Upper lobe of right lung (tissue), 1 donor: ENCODE data around the gene RPS5. TPM values are rescaled to one million over a fixed set of nuclear protein-coding genes. Genes with fewer than 3 reads are reported as not detected.
A peak's percentile ranks its signal among the peaks of the same experiment; 100 is the strongest.

Experiments
- ATAC-seq: fragments of 200-7000 bp; cut with Tn5 transposase; one replicate; pipeline ENCODE4 v1.9.1; 2020; ENCODE audit warnings: mild to moderate bottlenecking, moderate library complexity
- DNase-seq: peaks from one replicate; pipeline ENCODE4 v3.0.0-alpha.2; 2020
- H3K27ac ChIP-seq: fragments of 200-600 bp; one replicate; pipeline ENCODE4 v1.8.0; 2022
- H3K27me3 ChIP-seq: fragments of 200-600 bp; one replicate; pipeline ENCODE4 v1.8.0; 2022; ENCODE audit warnings: mild to moderate bottlenecking
- H3K36me3 ChIP-seq: fragments of 200-600 bp; one replicate; pipeline ENCODE4 v1.8.0; 2022
- H3K4me1 ChIP-seq: fragments of 200-600 bp; one replicate; pipeline ENCODE4 v1.8.0; 2022
- H3K4me3 ChIP-seq: fragments of 200-600 bp; one replicate; pipeline ENCODE4 v1.8.0; 2022; ENCODE audit warnings: mild to moderate bottlenecking
- H3K9me3 ChIP-seq: fragments of 200-600 bp; one replicate; pipeline ENCODE4 v1.8.0; 2022
- intact Hi-C: fragments of 100-400 bp; cut with DNase I; formaldehyde crosslinking; loops from one replicate; pipeline ENCODE4 v1.11.0; 2022
- total RNA-seq: library from RNA; stranded (reverse); fragmentation: NEBNext Ultra II Directional; extraction: Animal tissue kit (Norgen Biotek cat#: 25700); gene quantifications from one replicate; pipeline ENCODE4 v1.2.1, GENCODE V29; 2021
- TF ChIP-seq, protein P1 (sequence below): fragments of 200-600 bp; IDR thresholded peaks from one replicate; pipeline ENCODE4 v1.8.0; 2022; ENCODE audit warnings: antibody characterized with exemption
- donor health status: DM: no; HTN: yes; CAD: no; lungs with severe emphysema.

Gene RPS5
- total RNA-seq, 1 donor from 2014 or later, result 721 TPM

DNA sequence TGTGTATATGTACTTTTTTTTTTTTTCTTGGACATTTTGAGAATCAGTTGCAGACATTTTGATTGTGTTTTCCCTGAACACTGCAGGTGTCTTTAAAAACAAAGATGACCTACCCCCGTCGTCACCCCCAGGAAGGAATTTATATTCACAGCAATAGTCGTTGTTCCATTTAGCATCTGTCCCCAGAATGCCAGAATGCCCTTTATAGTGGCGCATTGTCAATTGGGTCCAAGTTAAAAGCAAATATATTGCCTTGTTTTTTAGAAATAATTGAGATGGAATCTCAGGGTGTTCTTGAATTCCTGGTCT is 6.6 kb downstream of the RPS5 start:
- Histone ChIP-seq H3K4me1 (peaks cover 4% of the 10 kb centered on the region), H3K27ac (no peak overlapping the region), H3K9me3 (no peaks in the 10 kb centered on the region), H3K27me3 (peaks cover 11% of the 10 kb centered on the region), H3K36me3 (peaks cover 66% of the 10 kb centered on the region), H3K4me3 (no peak overlapping the region)
- intact Hi-C loops, result no loop called here
- ATAC-seq, result no peak
- TF ChIP-seq, protein P1, sequence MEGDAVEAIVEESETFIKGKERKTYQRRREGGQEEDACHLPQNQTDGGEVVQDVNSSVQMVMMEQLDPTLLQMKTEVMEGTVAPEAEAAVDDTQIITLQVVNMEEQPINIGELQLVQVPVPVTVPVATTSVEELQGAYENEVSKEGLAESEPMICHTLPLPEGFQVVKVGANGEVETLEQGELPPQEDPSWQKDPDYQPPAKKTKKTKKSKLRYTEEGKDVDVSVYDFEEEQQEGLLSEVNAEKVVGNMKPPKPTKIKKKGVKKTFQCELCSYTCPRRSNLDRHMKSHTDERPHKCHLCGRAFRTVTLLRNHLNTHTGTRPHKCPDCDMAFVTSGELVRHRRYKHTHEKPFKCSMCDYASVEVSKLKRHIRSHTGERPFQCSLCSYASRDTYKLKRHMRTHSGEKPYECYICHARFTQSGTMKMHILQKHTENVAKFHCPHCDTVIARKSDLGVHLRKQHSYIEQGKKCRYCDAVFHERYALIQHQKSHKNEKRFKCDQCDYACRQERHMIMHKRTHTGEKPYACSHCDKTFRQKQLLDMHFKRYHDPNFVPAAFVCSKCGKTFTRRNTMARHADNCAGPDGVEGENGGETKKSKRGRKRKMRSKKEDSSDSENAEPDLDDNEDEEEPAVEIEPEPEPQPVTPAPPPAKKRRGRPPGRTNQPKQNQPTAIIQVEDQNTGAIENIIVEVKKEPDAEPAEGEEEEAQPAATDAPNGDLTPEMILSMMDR, result no peak
- no peak for DNase-seq

DNA sequence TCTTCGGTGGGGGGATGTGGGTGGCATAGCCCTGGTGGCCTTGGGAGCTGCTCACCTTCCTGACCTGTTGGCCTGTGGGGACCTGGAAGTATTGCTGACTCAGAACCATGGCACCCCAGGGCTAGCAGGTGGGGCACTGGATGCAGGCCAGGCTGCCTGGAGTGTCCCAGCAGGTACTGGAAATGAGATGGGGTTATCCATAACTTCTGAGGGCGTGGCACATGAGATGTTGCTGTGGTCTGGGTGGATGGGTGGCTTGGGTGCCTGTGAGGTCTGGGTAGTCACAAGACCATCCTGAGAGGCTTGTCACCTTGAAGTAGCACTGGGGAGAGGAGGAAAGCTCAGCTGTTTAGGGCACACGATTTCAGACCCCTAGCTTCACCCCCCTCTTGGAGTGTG is 7.8 kb downstream of the RPS5 start:
- intact Hi-C loops, result no loop called here
- no peak overlapping the region for H3K27ac ChIP-seq
- H3K4me1 ChIP-seq, result peaks cover 4% of the 10 kb centered on the region
- peak; percentile 12 for ATAC-seq
- H3K36me3 ChIP-seq, result peaks cover 55% of the 10 kb centered on the region
- TF ChIP-seq, protein P1, result no peak
- no peaks in the 10 kb centered on the region for H3K9me3 ChIP-seq
- peaks cover 11% of the 10 kb centered on the region for H3K27me3 ChIP-seq
- H3K4me3 ChIP-seq, result no peak overlapping the region
- DNase-seq, result no peak

DNA sequence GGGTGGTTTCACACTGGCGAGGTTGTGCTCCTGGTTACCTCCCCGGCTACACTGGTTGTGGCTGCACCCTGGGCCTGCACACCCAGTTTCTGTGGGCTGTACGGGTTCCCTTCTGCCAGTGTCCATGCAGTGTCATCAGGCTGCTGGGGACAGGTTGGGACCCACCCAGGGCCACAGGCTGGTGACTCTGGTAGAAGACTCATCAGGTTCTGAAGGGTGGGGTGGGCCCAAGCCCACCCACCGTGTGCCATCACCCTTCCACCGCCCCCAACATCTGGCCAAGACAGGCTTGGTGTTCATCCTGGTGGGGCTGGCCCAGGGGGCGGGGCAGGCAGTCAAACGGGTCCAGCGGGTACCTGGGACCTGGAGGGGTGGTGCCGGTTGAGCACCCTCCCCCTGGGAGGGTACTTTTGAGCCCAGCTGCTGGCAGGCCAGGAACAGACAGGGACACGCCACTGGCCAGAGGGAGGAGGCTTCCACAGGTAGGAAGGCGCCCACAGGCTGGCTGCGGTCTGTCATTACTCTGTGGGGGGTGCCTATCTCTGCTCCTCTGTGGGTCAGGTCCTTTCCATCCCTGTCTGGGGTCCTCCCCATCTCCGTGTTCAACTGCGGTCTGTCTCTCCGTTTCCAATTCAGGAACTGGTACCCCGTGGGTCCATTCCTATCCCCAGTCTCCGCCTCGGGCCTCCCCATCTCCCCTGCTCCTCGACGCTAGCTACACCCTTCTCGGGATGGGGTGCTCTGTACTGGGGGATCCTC is 8.3 kb downstream of the RPS5 start, which contains the start of gene RNF225:
TSS of gene RNF225 (plus strand) at position 437 of the 759 bp plus-strand sequence. CDS start 434 bp downstream, outside the sequence.
- no peaks in the 10 kb centered on the region for H3K9me3 ChIP-seq
- peaks cover 8% of the 10 kb centered on the region for H3K4me1 ChIP-seq
- intact Hi-C loops, result no loop called here
- no peak within 1 kb of the TSS for H3K4me3 ChIP-seq
- peak; percentile 75 for DNase-seq
- H3K27me3 ChIP-seq, result peaks cover 11% of the 10 kb centered on the region
- TF ChIP-seq, protein P1, result no peak
- peak; percentile 53 for ATAC-seq
- no peak within 1 kb of the TSS for H3K27ac ChIP-seq
- H3K36me3 ChIP-seq, result peaks cover 50% of the 10 kb centered on the region

DNA sequence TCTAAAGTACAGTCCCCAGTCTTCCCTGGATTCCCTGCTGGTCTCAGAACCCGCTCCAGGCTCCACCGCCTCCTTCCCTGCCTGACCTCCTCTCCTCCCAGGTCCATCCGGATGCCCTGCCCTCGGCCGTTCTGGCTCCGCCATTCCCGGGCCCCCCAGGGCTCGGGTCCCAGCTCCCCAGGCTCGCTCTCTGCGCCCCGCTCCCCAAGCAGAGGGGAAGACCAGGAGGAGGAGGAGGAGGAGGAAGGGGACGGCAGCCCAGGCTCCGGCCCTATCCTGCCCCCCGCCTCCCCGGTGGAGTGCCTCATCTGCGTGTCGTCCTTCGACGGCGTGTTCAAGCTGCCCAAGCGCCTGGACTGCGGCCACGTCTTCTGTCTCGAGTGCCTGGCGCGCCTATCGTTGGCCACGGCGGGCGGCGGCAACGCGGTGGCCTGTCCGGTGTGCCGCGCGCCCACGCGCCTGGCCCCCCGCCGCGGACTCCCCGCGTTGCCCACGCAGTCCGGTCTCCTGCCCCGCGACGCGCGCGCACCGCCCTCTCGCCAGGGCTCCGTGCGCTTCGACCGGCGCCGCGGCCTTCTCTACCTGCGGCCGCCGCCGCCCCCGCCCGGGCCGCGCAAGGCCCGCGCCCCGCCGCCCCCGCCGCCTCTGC is 9.0 kb downstream of the RPS5 start:
- Histone ChIP-seq H3K27ac (no peak overlapping the region), H3K27me3 (peaks cover 11% of the 10 kb centered on the region), H3K9me3 (no peaks in the 10 kb centered on the region), H3K4me1 (peaks cover 14% of the 10 kb centered on the region), H3K4me3 (no peak overlapping the region), H3K36me3 (peaks cover 42% of the 10 kb centered on the region)
- intact Hi-C loops, result no loop called here
- TF ChIP-seq, protein P1, result no peak
- DNase-seq, result peak; percentile 69
- peak; percentile 2 for ATAC-seq

DNA sequence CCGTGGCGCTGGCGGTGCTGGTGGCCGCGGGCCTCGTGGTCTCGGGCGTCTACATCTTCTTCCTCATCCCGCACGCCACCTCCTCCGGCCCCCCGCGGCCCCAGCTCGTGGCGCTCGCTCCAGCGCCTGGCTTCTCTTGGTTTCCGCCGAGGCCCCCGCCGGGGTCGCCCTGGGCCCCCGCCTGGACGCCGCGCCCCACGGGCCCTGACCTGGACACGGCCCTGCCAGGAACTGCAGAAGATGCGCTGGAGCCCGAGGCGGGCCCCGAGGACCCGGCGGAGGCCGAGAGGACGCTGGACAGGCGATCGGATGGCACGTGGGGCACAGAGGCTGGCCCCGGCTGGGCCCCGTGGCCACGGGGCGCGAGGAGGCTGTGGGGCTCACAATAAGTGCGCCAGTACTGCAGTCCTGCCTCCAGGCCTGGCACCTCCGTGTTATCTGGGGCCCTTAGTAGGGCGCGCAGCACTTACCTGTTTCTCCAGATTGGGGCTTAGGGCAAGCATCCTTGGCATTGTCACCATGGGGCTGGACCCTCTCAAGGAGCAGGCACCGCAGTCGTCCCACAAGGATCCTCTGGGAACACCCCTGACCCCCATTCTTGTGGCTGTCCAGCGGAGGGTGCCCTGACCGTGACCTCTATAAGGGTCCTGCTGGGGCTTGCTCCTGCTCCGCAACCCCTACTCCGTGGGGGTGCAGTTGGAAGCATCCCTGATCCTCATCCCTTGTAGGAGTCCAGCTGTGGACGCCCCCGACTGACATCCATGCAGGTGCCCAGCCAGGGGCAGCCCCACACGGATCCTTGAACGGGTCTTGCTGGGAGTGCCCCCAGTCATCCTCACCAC is 9.8 kb downstream of the RPS5 start:
- peaks cover 34% of the 10 kb centered on the region for H3K36me3 ChIP-seq
- no peak overlapping the region for H3K4me3 ChIP-seq
- peaks cover 11% of the 10 kb centered on the region for H3K27me3 ChIP-seq
- TF ChIP-seq, protein P1, result no peak
- H3K9me3 ChIP-seq, result no peaks in the 10 kb centered on the region
- no peak overlapping the region for H3K27ac ChIP-seq
- H3K4me1 ChIP-seq, result peaks cover 16% of the 10 kb centered on the region
- intact Hi-C loops, result no loop called here
- ATAC-seq (no peak), DNase-seq (no peak)
